K562 (cell line): Measurements from ENCODE around the gene DNAJC1. TPM values are rescaled to one million over a fixed set of nuclear protein-coding genes. Genes with fewer than 3 reads are reported as not detected.
"Not testable (repeated sequence)": the region's sequence is repeated elsewhere in the genome, so short reads cannot be mapped to it uniquely, and the experiment has no call there.

Experiments
- ATAC-seq: fragments of 200-7000 bp; cut with Tn5 transposase; 3 replicates; pipeline ENCODE4 v1.9.1; 2020; ENCODE audit warnings: moderate library complexity
- BruUV-seq: library from RNA; stranded (reverse); fragments of 400-500 nt; replicated peaks from 2 replicates; lab custom pipeline; 2021; lab: Mats Ljungman, UMichigan
- CTCF ChIA-PET: fragments of 300-600 bp; formaldehyde crosslinking; extraction: SDS; loops from one replicate; lab custom pipeline; 2021; ENCODE audit warnings: low intra/inter-chr PET ratio; lab: Yijun Ruan, JAX
- POLR2A ChIA-PET: fragments of 300-600, 350-650 bp; sonication (Branson Sonifier 250); formaldehyde crosslinking; extraction: SDS; loops from one replicate; lab custom pipeline; 2021; ENCODE audit warnings: antibody characterized with exemption, inconsistent platforms; lab: Yijun Ruan, JAX
- DNase-seq, 4 experiments: peaks; one replicate each; pipeline versions ENCODE4 v3.0.0 to v3.0.0-alpha.2; 2011 to 2018; ENCODE audit warnings: low spot score in 3 of 4, mixed read lengths in 3 of 4; ENCODE audit errors: extremely low read depth in 1 of 4
- FAIRE-seq: peaks from 2 replicates; lab custom pipeline; 2011; peaks lifted over from hg19 to GRCh38; lab: Jason Lieb, UNC
- H2AFZ ChIP-seq: 2 replicates; pipeline ENCODE4 v1.6.0; 2011; ENCODE audit warnings: low read depth, low read length, control low read depth, inconsistent platforms
- H3K27ac ChIP-seq: fragments of 200-600 bp; 3 replicates; pipeline ENCODE4 v1.8.0; 2011; ENCODE audit warnings: low read depth, mild to moderate bottlenecking, control low read depth, inconsistent platforms, low read length, moderate library complexity, mixed read lengths; ENCODE audit errors: extremely low read depth
- H3K27me3 ChIP-seq, 2 experiments: fragments of 300-600 bp in 1 of 2; 2 replicates in 1 of 2; 3 replicates in 1 of 2; pipeline versions ENCODE4 v1.6.0 to v1.8.0; 2011; ENCODE audit warnings: inconsistent platforms in 2 of 2, low read length in 2 of 2, mild to moderate bottlenecking in 1 of 2, mixed read lengths in 1 of 2, moderate library complexity in 1 of 2; ENCODE audit not compliant: control insufficient read depth in 2 of 2, insufficient read depth in 2 of 2
- H3K36me3 ChIP-seq: fragments of 300-600 bp; 3 replicates; pipeline ENCODE4 v1.8.0; 2011; ENCODE audit warnings: mild to moderate bottlenecking, low read length, inconsistent platforms; ENCODE audit not compliant: control insufficient read depth, insufficient read depth
- H3K4me1 ChIP-seq, 2 experiments: fragments of 200-600 bp in 1 of 2; replicated peaks in 1 of 2; 2 replicates in 1 of 2; 3 replicates in 1 of 2; pipeline versions ENCODE4 v1.5.1 to v1.8.0; 2011; ENCODE audit warnings: inconsistent platforms in 2 of 2, low read length in 2 of 2, mild to moderate bottlenecking in 1 of 2, mixed read lengths in 1 of 2, moderate library complexity in 1 of 2; ENCODE audit not compliant: control insufficient read depth in 2 of 2, insufficient read depth in 2 of 2
- H3K4me2 ChIP-seq: 2 replicates; pipeline ENCODE4 v1.6.1; 2011; ENCODE audit warnings: low read length, control low read depth, inconsistent platforms, mixed read lengths; ENCODE audit not compliant: insufficient read depth
- H3K4me3 ChIP-seq: fragments of 200-600 bp; sonication (generic), shearing (Covaris generic); 2 replicates; pipeline ENCODE4 v1.5.1; 2016; ENCODE audit warnings: control low read depth, inconsistent platforms
- H3K79me2 ChIP-seq: fragments of 200-600 bp; 3 replicates; pipeline ENCODE4 v1.8.0; 2011; ENCODE audit warnings: low read length, inconsistent platforms; ENCODE audit not compliant: control insufficient read depth, insufficient read depth
- H3K9ac ChIP-seq, 2 experiments: 2 replicates each; pipeline versions ENCODE4 v1.6.0 to v1.6.1; 2011; ENCODE audit warnings: low read depth in 2 of 2, low read length in 2 of 2, control low read depth in 1 of 2, inconsistent platforms in 1 of 2, mild to moderate bottlenecking in 1 of 2, mixed read lengths in 1 of 2; ENCODE audit not compliant: insufficient read depth in 1 of 2
- H3K9me1 ChIP-seq: one replicate; pipeline ENCODE4 v1.6.0; 2011; ENCODE audit warnings: inconsistent platforms, mild to moderate bottlenecking, low read length, moderate library complexity; ENCODE audit not compliant: control insufficient read depth, insufficient read depth
- H3K9me3 ChIP-seq: replicated peaks from 2 replicates; pipeline ENCODE4 v1.5.1; 2011; ENCODE audit warnings: low read depth, low read length, inconsistent platforms; ENCODE audit not compliant: control insufficient read depth, insufficient read depth
- H4K20me1 ChIP-seq: replicated peaks from 2 replicates; pipeline ENCODE4 v1.6.1; 2011; ENCODE audit warnings: low read length, inconsistent platforms, mixed read lengths; ENCODE audit not compliant: control insufficient read depth, insufficient read depth
- ARID3B ChIP-seq: fragments of 250-450 bp; sonication (Bioruptor Pico); IDR thresholded peaks from 2 replicates; pipeline ENCODE4 v1.4.0; 2020; ENCODE audit warnings: borderline replicate concordance
- CBX3 ChIP-seq, 2 experiments: IDR thresholded peaks; 1 replicate in 1 of 2; 2 replicates in 1 of 2; pipeline ENCODE4 v1.6.1; 2012; ENCODE audit warnings: inconsistent platforms in 2 of 2, low read length in 2 of 2, borderline replicate concordance in 1 of 2, control low read depth in 1 of 2
- HDAC1 ChIP-seq, 2 experiments: fragments of 450-650 bp; IDR thresholded peaks; 2 replicates each; pipeline ENCODE4 v1.6.1; 2016 to 2017; ENCODE audit warnings: inconsistent platforms in 1 of 2, mild to moderate bottlenecking in 1 of 2, moderate library complexity in 1 of 2
- MXI1 ChIP-seq: IDR thresholded peaks from 2 replicates; pipeline ENCODE4 v1.6.1; 2011; ENCODE audit warnings: low read depth, mild to moderate bottlenecking, improper control_type of control experiment, low read length
- NR0B1 ChIP-seq: fragments of 450-650 bp; IDR thresholded peaks from one replicate; pipeline ENCODE4 v1.6.1; 2018; ENCODE audit warnings: mild to moderate bottlenecking, moderate library complexity; ENCODE audit not compliant: partially characterized antibody
- SAFB ChIP-seq: fragments of 200-400 bp; formaldehyde crosslinking; IDR thresholded peaks from 2 replicates; pipeline ENCODE4 v1.6.1; 2017; ENCODE audit warnings: low read depth, low read length, borderline replicate concordance
- SMAD4 ChIP-seq: fragments of 250-450 bp; sonication (Bioruptor Pico); conservative IDR thresholded peaks from 2 replicates; pipeline ENCODE4 v1.8.0; 2021; ENCODE audit warnings: inconsistent platforms, mild to moderate bottlenecking, moderate library complexity
- WGBS: fragments of 100-300 bp; shearing (Covaris generic); methylation state at CpG from one replicate; pipeline ENCODE4 v1.1.6; 2016; ENCODE audit warnings: low coverage, mixed read lengths; ENCODE audit not compliant: insufficient coverage; ENCODE audit errors: missing lambda C conversion rate; 5-methylcytosine and 5-hydroxymethylcytosine counted together
- in situ Hi-C: fragments of 300-500 bp; cut with MboI; formaldehyde crosslinking; loops from 4 replicates; pipeline ENCODE4 v1.15.0; 2018; ENCODE audit warnings: inconsistent platforms, mixed read lengths
- intact Hi-C: fragments of 100-400 bp; cut with micrococcal nuclease; formaldehyde crosslinking; loops from 2 replicates; pipeline ENCODE4 v1.14.2; 2022
- polyA plus RNA-seq, 8 experiments: library from polyadenylated mRNA; depleted of rRNA in 4 of 8; stranded (reverse) in 5 of 8; unstranded in 3 of 8; fragments of >200 nt; fragmentation: Nextera tagmentation in 2 of 8; fragmentation: Illumina TruSeq in 1 of 8; extraction: Ambion mirVana in 2 of 8; extraction: Trizol in 1 of 8; gene quantifications; 2 replicates each; pipeline versions ENCODE4 v1.2.1 to v1.2.3, GENCODE V29; 2011 to 2014; ENCODE audit warnings: inconsistent platforms in 1 of 8, missing spikeins in 1 of 8
- total RNA-seq, 7 experiments: library from RNA; depleted of rRNA in 6 of 7; stranded (reverse); fragments of >200 nt in 6 of 7; fragmentation: Illumina TruSeq in 2 of 7; extraction: Trizol in 2 of 7; gene quantifications; 2 replicates each; pipeline versions ENCODE4 v1.2.1 to v1.2.3, GENCODE V29; 2011 to 2021; ENCODE audit warnings: low replicate concordance in 1 of 7

The DNAJC1 gene
- total and polyA plus RNA-seq, 9 of the 15 experiments (the other 6 are each of a cell fraction or from before 2014, with no cell fraction given): 5.4 to 77.6 (median 40.3) TPM

GRCh38 chr10:21823617-21824016 lies 179.9 kb downstream of the DNAJC1 start:
- Histone ChIP-seq H3K79me2 (no peaks in the 10 kb centered on the region), H3K9me1 (no peaks in the 10 kb centered on the region), H3K4me1 (peaks cover 0 to 2% of the 10 kb centered on the region in 2 experiments; a peak in 2 of 5 replicates), H3K9me3 (peaks cover 4% of the 10 kb centered on the region; the same call in 1 of the 2 replicates), H3K36me3 (no peaks in the 10 kb centered on the region), H3K4me2 (no peak overlapping the region), H2AFZ (no peak overlapping the region), H3K9ac (no peak overlapping the region; a peak in 1 of 4 replicates), H3K4me3 (no peak overlapping the region), H4K20me1 (no peaks in the 10 kb centered on the region), H3K27me3 (no peaks in the 10 kb centered on the region), H3K27ac (peak overlapping the region; percentile 43; the same call in 1 of the 3 replicates)
- in situ Hi-C loops: no loop called here
- WGBS: 86% methylated on average over 2 of the region's 2 CpGs
- FAIRE-seq (no peak), ATAC-seq (no peak), DNase-seq (no peak)
- TF ChIP-seq HDAC1 (IDR thresholded peaks at IDR 0.05) (no peak), NR0B1 (no peak), SAFB (no peak), CBX3 (IDR thresholded peaks at IDR 0.05; ENCODE audit: borderline replicate concordance in 1 of 2, low read length in 2 of 2) (no peak), MXI1 (no peak), ARID3B (no peak), SMAD4 (no peak)
- intact Hi-C loops: no loop called here
- CTCF ChIA-PET: no interaction called here
- BruUV-seq: no TSS peak
- POLR2A ChIA-PET: no interaction called here

- H3K27me3 ChIP-seq, H3K9ac ChIP-seq, H3K27ac ChIP-seq, H4K20me1 ChIP-seq, FAIRE-seq, H3K9me3 ChIP-seq, in situ Hi-C loops, H3K4me1 ChIP-seq, BruUV-seq, H2AFZ ChIP-seq, intact Hi-C loops, H3K79me2 ChIP-seq, H3K4me3 ChIP-seq, POLR2A ChIA-PET, H3K36me3 ChIP-seq, H3K4me2 ChIP-seq, ATAC-seq, DNase-seq, H3K9me1 ChIP-seq, CTCF ChIA-PET: not testable (repeated sequence)
- 100% methylated on average over 6 of the region's 6 CpGs for WGBS
Observed at GRCh38 chr10:21822273-21822672, 181.3 kb downstream of the DNAJC1 start.
